ENCODE results near the gene STAT4.

The STAT4 gene

DNA sequence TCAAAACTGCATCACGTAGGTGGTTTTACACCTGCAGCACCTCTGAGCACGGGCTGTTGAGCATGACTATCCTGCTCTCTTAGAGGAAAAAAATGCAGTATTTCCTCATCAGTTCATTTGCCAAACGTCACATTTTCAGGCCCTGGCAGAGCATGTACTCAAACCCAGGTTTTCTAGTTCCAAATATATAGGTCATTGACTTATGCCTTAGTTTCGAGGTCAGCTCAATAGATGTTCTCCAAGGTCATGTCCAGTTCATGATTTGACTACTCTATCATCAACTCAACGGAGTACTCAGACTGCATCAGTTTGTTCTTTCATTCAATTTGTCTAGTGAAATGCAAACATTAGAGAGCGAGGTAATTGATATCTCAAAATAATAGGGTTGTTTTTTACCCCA is 97.5 kb downstream of the STAT4 start:
- no peak overlapping the region for H3K4me3 ChIP-seq (ENCODE audit: low read depth, low read length)
- DNase-seq (ENCODE audit: low read depth) = no peak
- TF ChIP-seq, protein P1, sequence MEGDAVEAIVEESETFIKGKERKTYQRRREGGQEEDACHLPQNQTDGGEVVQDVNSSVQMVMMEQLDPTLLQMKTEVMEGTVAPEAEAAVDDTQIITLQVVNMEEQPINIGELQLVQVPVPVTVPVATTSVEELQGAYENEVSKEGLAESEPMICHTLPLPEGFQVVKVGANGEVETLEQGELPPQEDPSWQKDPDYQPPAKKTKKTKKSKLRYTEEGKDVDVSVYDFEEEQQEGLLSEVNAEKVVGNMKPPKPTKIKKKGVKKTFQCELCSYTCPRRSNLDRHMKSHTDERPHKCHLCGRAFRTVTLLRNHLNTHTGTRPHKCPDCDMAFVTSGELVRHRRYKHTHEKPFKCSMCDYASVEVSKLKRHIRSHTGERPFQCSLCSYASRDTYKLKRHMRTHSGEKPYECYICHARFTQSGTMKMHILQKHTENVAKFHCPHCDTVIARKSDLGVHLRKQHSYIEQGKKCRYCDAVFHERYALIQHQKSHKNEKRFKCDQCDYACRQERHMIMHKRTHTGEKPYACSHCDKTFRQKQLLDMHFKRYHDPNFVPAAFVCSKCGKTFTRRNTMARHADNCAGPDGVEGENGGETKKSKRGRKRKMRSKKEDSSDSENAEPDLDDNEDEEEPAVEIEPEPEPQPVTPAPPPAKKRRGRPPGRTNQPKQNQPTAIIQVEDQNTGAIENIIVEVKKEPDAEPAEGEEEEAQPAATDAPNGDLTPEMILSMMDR (conservative IDR thresholded peaks at IDR 0.05; ENCODE audit: low read depth, low read length) = no peak

DNA sequence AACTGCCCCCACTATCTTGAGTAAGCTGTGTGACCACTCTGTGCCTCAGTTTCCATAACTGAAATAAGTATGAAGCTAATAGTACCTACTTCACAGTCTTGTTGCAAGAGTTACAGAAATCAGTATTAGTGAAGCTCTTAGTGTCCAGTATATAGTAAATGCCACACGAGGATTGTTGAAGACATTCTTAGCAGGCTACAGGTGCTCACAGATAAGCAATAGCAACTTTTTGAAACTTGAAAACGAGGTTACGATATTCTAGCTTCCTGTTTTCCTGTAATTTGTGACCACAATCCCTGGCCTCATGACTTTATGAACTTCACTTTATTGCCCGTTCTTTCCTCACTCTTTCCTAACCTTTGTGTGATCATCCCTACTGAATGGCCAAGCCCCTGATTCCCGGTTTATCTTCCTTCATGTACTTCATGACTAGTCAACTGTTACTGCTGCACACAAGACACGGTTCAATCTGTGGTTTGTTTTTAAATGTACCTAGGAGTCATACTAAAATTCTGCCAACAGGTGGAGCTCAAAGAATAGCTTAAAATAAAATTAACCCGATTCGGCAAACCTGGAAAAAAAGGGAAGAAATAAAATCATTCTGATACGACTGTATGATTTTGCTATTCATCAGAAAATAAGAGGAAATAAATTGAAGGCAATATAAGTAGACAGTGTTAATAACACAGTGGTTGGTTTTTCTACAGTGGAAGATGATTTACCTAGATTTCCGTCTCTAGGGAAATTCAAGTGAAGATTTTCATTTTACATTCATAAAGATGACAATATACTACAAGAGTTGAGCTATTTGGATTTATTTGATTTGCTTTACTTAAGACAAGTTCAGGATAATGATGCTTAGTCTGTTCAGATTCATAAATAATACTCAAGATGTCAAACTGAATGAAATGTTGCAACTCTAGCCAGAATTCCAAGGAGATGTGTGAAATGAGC is 98.7 kb downstream of the STAT4 start:
- H3K4me3 ChIP-seq (ENCODE audit: low read depth, low read length) = no peak overlapping the region
- TF ChIP-seq, protein P1 (conservative IDR thresholded peaks at IDR 0.05; ENCODE audit: low read depth, low read length) = peak; percentile 49
- peak; percentile 80 for DNase-seq (ENCODE audit: low read depth)

DNA sequence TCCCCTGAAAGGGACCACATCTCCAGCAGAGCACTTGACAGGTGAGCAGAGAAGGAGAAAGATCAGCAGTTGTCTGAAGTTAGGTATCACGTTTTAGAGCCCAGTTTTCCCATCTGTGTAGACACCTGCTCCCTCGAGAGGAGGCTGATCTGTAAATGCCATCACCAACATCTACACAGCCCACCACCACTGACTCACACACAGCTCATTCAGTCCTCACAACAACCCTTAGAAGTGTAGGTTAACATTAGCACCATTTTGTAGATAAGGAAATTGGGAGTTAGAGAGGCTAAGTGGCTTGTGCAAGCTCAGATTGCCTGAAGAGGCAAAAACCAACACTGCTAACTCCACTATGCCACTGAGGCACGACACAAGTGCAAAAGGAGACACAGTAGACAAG is 99.6 kb downstream of the STAT4 start:
- no peak for DNase-seq (ENCODE audit: low read depth)
- TF ChIP-seq, protein P1 (conservative IDR thresholded peaks at IDR 0.05; ENCODE audit: low read depth, low read length) = no peak
- H3K4me3 ChIP-seq (ENCODE audit: low read depth, low read length) = no peak overlapping the region

DNA sequence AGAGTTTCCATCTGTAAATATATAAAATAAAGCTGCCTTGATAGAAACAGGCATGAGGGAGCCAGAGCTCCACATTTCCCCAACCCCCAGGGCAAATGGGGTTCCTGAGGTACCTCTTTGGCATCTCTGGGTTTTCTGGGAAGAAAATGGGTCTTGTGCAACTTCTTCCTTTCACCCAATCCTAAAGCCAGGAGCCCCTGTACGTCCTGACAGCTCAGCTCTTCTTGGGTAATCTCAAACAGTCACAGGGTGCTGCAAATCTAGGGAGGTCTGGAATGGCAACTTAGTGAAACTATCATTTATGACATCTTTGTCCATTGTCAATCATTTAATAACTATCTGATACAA is 100.2 kb downstream of the STAT4 start:
- no peak overlapping the region for H3K4me3 ChIP-seq (ENCODE audit: low read depth, low read length)
- peak; percentile 67 for DNase-seq (ENCODE audit: low read depth)
- TF ChIP-seq, protein P1 (conservative IDR thresholded peaks at IDR 0.05; ENCODE audit: low read depth, low read length) = no peak

DNA sequence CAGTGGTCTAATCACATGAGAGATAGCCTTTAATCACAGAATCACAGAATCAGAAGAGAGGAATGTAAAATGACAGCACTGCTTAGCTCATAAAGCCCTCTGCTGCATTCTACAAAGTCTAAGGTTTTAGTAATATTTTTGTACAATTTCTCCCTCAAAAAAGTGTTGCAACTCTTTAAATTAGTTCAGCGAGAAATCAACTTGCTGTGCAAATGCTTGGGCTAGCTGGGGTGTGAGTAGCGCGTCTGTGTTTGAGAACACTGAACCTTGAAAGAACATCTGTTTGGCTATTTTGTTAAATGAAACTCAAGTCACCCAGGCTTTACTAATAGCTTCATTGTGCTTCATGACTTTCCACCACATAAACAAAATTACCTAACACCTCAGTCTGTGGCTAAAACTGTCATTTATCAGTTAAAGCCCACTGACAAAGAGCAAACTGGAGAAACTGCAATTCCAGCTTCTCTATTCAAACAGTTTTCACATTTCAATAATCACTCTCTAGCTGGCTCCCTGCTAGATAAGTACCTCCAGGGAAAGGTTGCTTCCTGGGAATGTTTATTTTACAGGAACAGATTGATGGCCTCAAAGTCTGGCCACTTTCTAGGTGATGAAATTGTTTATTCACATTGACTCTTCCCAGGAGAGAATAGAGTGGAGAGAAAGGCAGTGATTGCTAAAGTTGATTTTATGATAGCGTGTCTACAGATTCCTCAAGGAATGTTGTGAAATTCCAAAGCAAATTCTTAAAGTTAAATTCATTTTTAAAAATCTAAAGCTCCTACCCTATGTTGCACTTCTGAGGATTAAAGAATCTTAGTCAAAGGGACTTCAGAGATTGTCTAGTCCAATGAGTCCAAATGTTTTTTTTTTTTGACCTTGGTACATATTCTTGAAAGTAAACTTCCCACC is 100.8 kb downstream of the STAT4 start:
- TF ChIP-seq, protein P1 (conservative IDR thresholded peaks at IDR 0.05; ENCODE audit: low read depth, low read length) = no peak

DNA sequence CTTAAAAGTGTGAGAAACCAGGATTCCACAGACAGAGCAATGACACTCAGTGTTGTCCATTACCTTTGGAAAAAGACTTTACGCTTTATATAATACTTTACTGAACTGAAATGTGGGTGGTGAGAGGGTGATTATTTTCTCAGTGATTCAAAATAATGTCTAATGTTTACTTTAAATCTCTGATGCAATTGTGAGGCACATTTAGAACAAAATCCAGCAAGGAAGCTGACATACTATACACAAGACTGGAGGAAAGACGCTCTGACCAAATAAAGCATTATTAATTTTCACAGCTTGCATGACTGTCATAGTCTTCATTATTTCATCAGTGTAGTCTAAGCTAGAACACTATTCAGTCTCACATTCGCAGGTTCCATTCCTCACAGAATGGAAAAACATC is 102.7 kb downstream of the STAT4 start:
- peak; percentile 68 for DNase-seq (ENCODE audit: low read depth)
- no peak overlapping the region for H3K4me3 ChIP-seq (ENCODE audit: low read depth, low read length)
- TF ChIP-seq, protein P1 (conservative IDR thresholded peaks at IDR 0.05; ENCODE audit: low read depth, low read length) = no peak

More for the DNA sequence above, 100.8 kb downstream of the STAT4 start:
- H3K4me3 ChIP-seq (ENCODE audit: low read depth, low read length) = no peak overlapping the region
- DNase-seq (ENCODE audit: low read depth) = peak; percentile 82
